Pancreas (tissue), 10 donors: ENCODE measurements around the gene MUSK. TPM values are rescaled to one million over a fixed set of nuclear protein-coding genes. Genes with fewer than 3 reads are reported as not detected.

Source experiments
- ATAC-seq, 4 donors: fragments of 200-7000 bp; cut with Tn5 transposase; one replicate each; pipeline versions ENCODE4 v1.8.0 to v1.9.1; 2020; ENCODE audit warnings: mild to moderate bottlenecking in 4 of 4, moderate library complexity in 4 of 4
- DNase-seq, 6 donors: peaks; one replicate each; pipeline ENCODE4 v3.0.0-alpha.2; 2020
- FAIRE-seq: peaks from 2 replicates; lab custom pipeline; 2012; peaks lifted over from hg19 to GRCh38; lab: Jason Lieb, UNC
- H3K27ac ChIP-seq, 4 donors: fragments of 200-600 bp; sonication (generic); 1 replicate in 3 of 4; 2 replicates in 1 of 4; pipeline versions ENCODE4 v1.5.0 to v1.8.0; 2020
- H3K27me3 ChIP-seq, 4 donors: fragments of 200-600 bp; one replicate each; pipeline ENCODE4 v1.8.0; 2021
- H3K36me3 ChIP-seq, 3 donors: fragments of 200-600 bp; sonication (generic) in 1 of 3; one replicate each; pipeline versions ENCODE4 v1.5.0 to v1.8.0; 2020 to 2021
- H3K4me1 ChIP-seq, 3 donors: fragments of 200-600 bp; one replicate each; pipeline ENCODE4 v1.8.0; 2021
- H3K4me3 ChIP-seq, 4 donors: fragments of 200-600 bp; sonication (generic) in 2 of 4; one replicate each; pipeline versions ENCODE4 v1.5.0 to v1.8.0; 2020 to 2021
- H3K9me3 ChIP-seq, 4 donors: fragments of 200-600 bp; one replicate each; pipeline ENCODE4 v1.8.0; 2021
- WGBS, 2 donors: extraction: QIAGEN DNeasy Blood & Tissue Kit; methylation state at CpG; one replicate each; pipeline ENCODE4 v1.1.7; 2013; 5-methylcytosine and 5-hydroxymethylcytosine counted together
- intact Hi-C, 3 donors: fragments of 100-400 bp; cut with DNase I; formaldehyde crosslinking; loops; one replicate each; pipeline versions ENCODE4 v1.11.1 to v1.14.2; 2022
- polyA plus RNA-seq, 2 donors: library from polyadenylated mRNA; stranded (reverse); fragments of 200-250 nt; gene quantifications; one replicate each; pipeline ENCODE4 v1.2.3, GENCODE V29; 2013
- total RNA-seq, 6 donors: library from RNA; stranded (reverse); fragmentation: NEBNext Ultra II Directional in 4 of 6; extraction: Animal tissue kit (Norgen Biotek cat#: 25700) in 4 of 6; gene quantifications; one replicate each; pipeline versions ENCODE4 v1.2.1 to v1.2.4, GENCODE V29; 2021 to 2023
- TF ChIP-seq, protein P1 (sequence below), 4 donors: fragments of 200-600 bp; sonication (generic) in 3 of 4; IDR thresholded peaks; one replicate each; pipeline versions ENCODE4 v1.5.0 to v1.8.0; 2021; ENCODE audit warnings: antibody characterized with exemption in 4 of 4
- donor health status: healthy with polysubstance abuse.
- donor health status: DM: no; HTN: no; CAD: no; lungs with moderate emphysema.
- donor health status: DM: no; HTN: no; CAD: no.
- donor health status: control.
- donor health status: control.
- donor health status: Bipolar disorder and iron deficiency.
- donor health status: DM: yes; HTN: yes; CAD: no.
- donor health status: DM: no; HTN: no; CAD: no.
- donor health status: DM: no; HTN: no; CAD: no.
- donor health status: DM: yes; HTN: yes; CAD: no.

Gene MUSK
- total and polyA plus RNA-seq, 8 donors, result 0.06 to 0.39 (median 0.16) TPM; not detected in 4

DNA sequence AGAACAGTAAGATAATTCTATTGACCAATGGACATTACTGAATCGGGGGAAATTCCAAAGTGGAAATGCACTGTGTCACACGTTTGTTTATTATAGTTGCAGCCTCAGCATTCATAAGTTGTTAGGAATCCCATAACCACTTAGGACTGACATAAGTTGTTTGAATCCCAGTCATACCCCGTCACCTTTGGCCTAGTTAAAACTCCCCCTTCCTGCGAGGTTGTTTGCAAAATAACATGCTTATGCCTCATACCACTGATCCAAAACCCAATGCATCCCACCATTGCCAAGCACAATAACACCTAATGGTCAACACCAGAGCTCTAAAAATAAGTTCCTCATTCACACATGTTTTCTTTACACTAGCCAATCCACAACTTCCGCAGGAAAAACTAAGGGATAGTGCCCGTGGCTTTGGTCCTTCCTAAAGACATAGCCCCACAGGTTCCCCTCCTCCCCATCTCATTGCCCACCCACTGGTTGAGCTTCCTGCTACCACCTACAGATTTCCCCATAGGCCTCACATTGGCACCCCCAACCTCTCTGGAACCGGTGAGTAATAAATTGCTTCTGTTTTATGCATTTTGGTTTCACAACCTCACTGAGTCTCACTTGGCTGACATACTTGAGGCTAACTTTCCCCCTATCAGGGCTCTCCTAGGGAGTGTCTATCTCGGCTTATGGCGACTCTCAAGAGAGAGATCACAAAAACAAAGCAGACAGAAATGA, 42.3 kb upstream of the MUSK start:
- H3K27me3 ChIP-seq, result no peaks in the 10 kb centered on the region
- H3K36me3 ChIP-seq, result no peaks in the 10 kb centered on the region
- ATAC-seq (no peak), FAIRE-seq (no peak), DNase-seq (no peak)
- intact Hi-C loops, result no loop called here
- 59 to 66% methylated on average over 9 of the region's 9 CpGs for WGBS, 2 donors
- H3K9me3 ChIP-seq, result no peaks in the 10 kb centered on the region
- H3K4me3 ChIP-seq, result no peak overlapping the region
- no peak overlapping the region for H3K27ac ChIP-seq
- TF ChIP-seq, protein P1, sequence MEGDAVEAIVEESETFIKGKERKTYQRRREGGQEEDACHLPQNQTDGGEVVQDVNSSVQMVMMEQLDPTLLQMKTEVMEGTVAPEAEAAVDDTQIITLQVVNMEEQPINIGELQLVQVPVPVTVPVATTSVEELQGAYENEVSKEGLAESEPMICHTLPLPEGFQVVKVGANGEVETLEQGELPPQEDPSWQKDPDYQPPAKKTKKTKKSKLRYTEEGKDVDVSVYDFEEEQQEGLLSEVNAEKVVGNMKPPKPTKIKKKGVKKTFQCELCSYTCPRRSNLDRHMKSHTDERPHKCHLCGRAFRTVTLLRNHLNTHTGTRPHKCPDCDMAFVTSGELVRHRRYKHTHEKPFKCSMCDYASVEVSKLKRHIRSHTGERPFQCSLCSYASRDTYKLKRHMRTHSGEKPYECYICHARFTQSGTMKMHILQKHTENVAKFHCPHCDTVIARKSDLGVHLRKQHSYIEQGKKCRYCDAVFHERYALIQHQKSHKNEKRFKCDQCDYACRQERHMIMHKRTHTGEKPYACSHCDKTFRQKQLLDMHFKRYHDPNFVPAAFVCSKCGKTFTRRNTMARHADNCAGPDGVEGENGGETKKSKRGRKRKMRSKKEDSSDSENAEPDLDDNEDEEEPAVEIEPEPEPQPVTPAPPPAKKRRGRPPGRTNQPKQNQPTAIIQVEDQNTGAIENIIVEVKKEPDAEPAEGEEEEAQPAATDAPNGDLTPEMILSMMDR (IDR thresholded peaks at IDR 0.05), result no peak
- no peaks in the 10 kb centered on the region for H3K4me1 ChIP-seq

DNA sequence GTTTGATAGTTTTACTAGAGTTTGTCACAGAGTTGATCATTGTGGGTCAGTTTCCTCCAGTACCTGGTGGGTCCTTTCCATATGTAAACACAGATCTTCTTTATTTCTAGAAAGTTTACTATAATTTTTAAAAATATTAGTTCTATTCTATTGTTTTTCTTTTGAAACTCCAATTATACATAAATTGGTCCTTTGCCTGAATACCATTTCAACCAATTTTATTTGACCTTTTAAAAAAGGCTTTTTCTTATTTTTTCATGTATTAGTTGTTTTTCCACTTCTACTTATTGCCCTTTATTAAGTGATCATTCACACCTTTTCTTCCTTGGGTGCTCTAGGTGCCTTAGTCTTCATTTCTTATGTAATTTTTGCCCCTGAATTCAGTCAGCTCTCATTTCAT, 33.0 kb upstream of the MUSK start:
- Histone ChIP-seq H3K4me1 (no peaks in the 10 kb centered on the region), H3K27me3 (no peaks in the 10 kb centered on the region), H3K4me3 (no peak overlapping the region), H3K9me3 (no peaks in the 10 kb centered on the region), H3K36me3 (no peaks in the 10 kb centered on the region), H3K27ac (no peak overlapping the region)
- TF ChIP-seq, protein P1 (IDR thresholded peaks at IDR 0.05), result no peak
- no peak for FAIRE-seq
- no peak for ATAC-seq
- DNase-seq, result no peak
- intact Hi-C loops, result loop anchor here in 1 of 3 donors (5.0 kb wide), 1 partner anchor 667 kb away; no protein-coding TSS in a partner anchor

DNA sequence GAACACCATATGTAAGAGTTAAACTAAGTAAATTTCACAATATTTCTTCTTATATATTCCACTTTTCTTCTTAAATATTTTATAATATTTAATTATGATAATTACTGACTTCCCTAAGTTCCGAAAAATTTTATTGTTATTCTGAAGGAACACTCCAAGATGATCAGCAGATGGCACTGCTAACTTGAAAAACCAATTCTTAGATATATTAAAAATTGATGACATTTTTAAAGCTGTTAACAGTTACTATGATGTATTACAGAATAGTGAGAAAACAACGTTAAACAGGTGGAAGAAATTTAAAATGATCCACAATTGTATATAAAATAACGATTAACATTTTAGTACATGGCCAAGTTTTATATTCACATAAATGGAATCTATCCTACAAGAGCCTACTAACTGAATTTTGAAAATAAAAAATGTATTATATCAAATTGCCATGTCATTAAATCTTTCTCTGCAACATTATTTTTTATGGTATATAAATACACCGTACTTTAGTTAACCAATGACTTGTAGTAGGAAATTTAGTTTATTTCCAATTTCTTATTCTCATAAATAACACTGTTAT, 30.1 kb upstream of the MUSK start:
- no peaks in the 10 kb centered on the region for H3K9me3 ChIP-seq
- DNase-seq (no peak), ATAC-seq (no peak), FAIRE-seq (peak; percentile 96)
- TF ChIP-seq, protein P1 (IDR thresholded peaks at IDR 0.05), result peak in 1 of 4 donors; percentile 12
- H3K36me3 ChIP-seq, result no peaks in the 10 kb centered on the region
- H3K4me3 ChIP-seq, result no peak overlapping the region
- H3K4me1 ChIP-seq, result no peaks in the 10 kb centered on the region
- H3K27ac ChIP-seq, result no peak overlapping the region
- 28 to 44% methylated on average over 4 of the region's 4 CpGs for WGBS, 2 donors
- intact Hi-C loops, result loop anchor here in 1 of 3 donors (5.0 kb wide), 1 partner anchor 664 kb away; no protein-coding TSS in a partner anchor
- H3K27me3 ChIP-seq, result no peaks in the 10 kb centered on the region

DNA sequence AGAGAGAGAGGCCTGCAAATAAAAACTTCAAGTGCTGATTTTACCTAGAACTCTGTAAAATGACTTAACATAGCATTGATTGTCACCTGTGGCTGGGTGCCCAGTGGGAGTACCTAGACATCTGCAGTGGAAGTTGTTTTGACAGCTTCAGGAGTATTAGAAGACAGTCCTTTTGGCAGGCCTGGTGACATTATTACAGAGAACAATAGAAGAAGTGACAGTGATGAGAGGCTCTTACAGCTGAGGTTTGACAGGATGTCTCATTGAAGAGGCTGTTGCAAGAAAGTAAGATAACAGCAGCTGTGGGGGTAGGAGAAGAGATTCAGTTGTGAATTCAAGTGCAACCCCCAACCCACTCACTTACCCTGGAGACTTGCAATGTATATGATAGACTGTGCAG, 27.9 kb upstream of the MUSK start:
- TF ChIP-seq, protein P1 (IDR thresholded peaks at IDR 0.05), result no peak
- H3K9me3 ChIP-seq, result no peaks in the 10 kb centered on the region
- H3K4me1 ChIP-seq, result no peaks in the 10 kb centered on the region
- no peaks in the 10 kb centered on the region for H3K27me3 ChIP-seq
- DNase-seq (no peak), FAIRE-seq (no peak), ATAC-seq (no peak)
- H3K27ac ChIP-seq, result no peak overlapping the region
- no peaks in the 10 kb centered on the region for H3K36me3 ChIP-seq
- no peak overlapping the region for H3K4me3 ChIP-seq
- intact Hi-C loops, result loop anchor here in 1 of 3 donors (10.0 kb wide), 1 partner anchor 654 kb away; no protein-coding TSS in a partner anchor

DNA sequence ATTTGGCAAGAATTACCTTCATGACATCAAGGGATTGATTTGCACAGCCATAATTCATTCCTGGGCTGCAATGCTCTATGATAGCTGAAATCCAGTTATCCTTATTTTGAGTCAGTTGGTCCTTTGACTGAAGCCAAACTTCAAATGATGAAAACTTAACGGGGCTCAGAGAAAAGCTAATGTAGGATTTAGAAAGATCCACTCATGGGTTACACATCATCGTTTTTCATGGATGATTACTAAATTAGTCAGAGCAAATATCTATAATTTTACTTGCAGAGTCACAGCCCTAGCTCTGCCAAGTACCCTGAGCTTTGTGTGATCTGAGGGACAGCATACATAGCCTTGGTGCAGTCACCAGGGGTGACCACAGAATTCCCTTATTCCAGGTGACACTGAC, 27.3 kb upstream of the MUSK start:
- no peaks in the 10 kb centered on the region for H3K36me3 ChIP-seq
- ATAC-seq (no peak), FAIRE-seq (no peak), DNase-seq (no peak)
- 53 to 57% methylated on average over 2 of the region's 2 CpGs for WGBS, 2 donors
- intact Hi-C loops, result loop anchor here in 1 of 3 donors (10.0 kb wide), 1 partner anchor 654 kb away; no protein-coding TSS in a partner anchor
- TF ChIP-seq, protein P1 (IDR thresholded peaks at IDR 0.05), result no peak
- no peak overlapping the region for H3K4me3 ChIP-seq
- H3K27me3 ChIP-seq, result no peaks in the 10 kb centered on the region
- no peaks in the 10 kb centered on the region for H3K9me3 ChIP-seq
- H3K4me1 ChIP-seq, result no peaks in the 10 kb centered on the region
- H3K27ac ChIP-seq, result no peak overlapping the region
